ENCODE results near the gene COL19A1. TPM values are rescaled to one million over a fixed set of nuclear protein-coding genes. Genes with fewer than 3 reads are reported as not detected.
A peak's percentile ranks its signal among the peaks of the same experiment; 100 is the strongest.

Gene COL19A1
- total RNA-seq, 1 donor from 2014 or later: not detected

DNA sequence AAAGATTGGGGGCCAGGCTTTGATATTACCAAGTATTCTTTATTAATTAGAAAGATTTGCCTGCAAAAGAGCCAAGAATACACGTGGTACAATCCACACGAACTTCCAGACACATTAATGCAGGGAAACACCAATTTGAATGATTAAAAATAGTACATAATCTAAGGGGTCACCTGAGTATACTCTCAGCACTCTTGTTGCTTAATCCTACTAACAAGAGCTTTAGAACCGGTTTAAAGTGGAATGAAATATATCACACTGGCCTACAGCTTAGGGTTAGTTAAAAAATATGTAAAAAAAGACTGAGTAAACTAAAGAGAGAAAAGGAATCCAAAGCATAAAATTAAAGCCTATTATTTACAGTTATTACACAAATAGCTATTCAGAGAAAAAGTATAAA is 387.6 kb downstream of the COL19A1 start:
- Histone ChIP-seq H3K27me3 (ENCODE audit: control insufficient read depth, insufficient read depth, low read length) (no peaks in the 10 kb centered on the region), H3K36me3 (ENCODE audit: control insufficient read depth, insufficient read depth, low read length) (no peaks in the 10 kb centered on the region), H3K4me3 (ENCODE audit: low read depth, low read length) (no peak overlapping the region)
- FAIRE-seq (no peak), DNase-seq (ENCODE audit: low read depth) (no peak)
- TF ChIP-seq, protein P1, sequence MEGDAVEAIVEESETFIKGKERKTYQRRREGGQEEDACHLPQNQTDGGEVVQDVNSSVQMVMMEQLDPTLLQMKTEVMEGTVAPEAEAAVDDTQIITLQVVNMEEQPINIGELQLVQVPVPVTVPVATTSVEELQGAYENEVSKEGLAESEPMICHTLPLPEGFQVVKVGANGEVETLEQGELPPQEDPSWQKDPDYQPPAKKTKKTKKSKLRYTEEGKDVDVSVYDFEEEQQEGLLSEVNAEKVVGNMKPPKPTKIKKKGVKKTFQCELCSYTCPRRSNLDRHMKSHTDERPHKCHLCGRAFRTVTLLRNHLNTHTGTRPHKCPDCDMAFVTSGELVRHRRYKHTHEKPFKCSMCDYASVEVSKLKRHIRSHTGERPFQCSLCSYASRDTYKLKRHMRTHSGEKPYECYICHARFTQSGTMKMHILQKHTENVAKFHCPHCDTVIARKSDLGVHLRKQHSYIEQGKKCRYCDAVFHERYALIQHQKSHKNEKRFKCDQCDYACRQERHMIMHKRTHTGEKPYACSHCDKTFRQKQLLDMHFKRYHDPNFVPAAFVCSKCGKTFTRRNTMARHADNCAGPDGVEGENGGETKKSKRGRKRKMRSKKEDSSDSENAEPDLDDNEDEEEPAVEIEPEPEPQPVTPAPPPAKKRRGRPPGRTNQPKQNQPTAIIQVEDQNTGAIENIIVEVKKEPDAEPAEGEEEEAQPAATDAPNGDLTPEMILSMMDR (IDR thresholded peaks at IDR 0.05; ENCODE audit: insufficient read depth, low read length, severe bottlenecking): no peak

DNA sequence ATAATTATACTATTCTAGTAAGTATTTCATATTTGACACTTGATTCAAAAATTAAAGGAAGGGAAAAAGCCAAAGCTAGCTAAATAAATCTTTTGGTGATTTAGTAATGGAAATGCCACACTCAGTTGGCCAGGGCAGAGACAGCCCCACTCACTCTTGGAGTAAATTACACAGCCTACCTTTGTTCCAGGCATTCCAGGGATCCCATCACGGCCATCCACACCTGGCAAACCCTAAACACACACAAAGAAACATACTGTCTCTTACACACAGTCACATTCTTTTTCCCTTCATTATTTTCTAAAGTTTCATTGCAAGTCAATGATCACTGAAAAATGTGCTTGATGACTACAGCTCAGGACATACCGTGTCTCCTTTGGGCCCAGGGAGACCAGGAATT is 388.4 kb downstream of the COL19A1 start:
- no peak for FAIRE-seq
- Histone ChIP-seq H3K36me3 (ENCODE audit: control insufficient read depth, insufficient read depth, low read length) (no peaks in the 10 kb centered on the region), H3K27me3 (ENCODE audit: control insufficient read depth, insufficient read depth, low read length) (no peaks in the 10 kb centered on the region), H3K4me3 (ENCODE audit: low read depth, low read length) (no peak overlapping the region)
- TF ChIP-seq, protein P1 (IDR thresholded peaks at IDR 0.05; ENCODE audit: insufficient read depth, low read length, severe bottlenecking): no peak
- no peak for DNase-seq (ENCODE audit: low read depth)

DNA sequence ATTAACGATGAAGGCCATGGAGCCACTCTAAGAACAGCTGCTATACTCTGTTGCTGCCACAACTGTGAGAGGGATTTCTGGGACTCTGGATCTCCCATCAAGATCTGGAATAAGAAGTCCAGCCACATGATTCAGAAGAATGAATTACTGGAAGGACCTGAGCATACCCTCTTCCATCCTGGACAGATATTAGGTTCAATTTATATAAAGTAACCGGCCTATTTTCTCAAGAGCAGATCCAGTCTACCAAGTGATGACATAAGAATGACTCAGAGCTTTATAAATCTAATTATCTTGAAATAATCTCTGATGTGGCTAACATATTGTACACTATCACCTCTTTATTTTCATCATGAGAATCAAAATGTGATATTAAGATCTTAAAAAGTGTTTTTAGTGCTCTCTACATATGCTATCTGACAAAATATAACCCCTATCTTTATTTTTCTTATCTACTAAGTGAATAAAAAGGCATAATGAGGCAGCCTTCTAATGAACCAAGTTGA is 391.5 kb downstream of the COL19A1 start:
- Histone ChIP-seq H3K27me3 (ENCODE audit: control insufficient read depth, insufficient read depth, low read length) (no peaks in the 10 kb centered on the region), H3K4me3 (ENCODE audit: low read depth, low read length) (no peak overlapping the region), H3K36me3 (ENCODE audit: control insufficient read depth, insufficient read depth, low read length) (no peaks in the 10 kb centered on the region)
- TF ChIP-seq, protein P1 (IDR thresholded peaks at IDR 0.05; ENCODE audit: insufficient read depth, low read length, severe bottlenecking): no peak
- FAIRE-seq (no peak), DNase-seq (ENCODE audit: low read depth) (peak; percentile 13)

DNA sequence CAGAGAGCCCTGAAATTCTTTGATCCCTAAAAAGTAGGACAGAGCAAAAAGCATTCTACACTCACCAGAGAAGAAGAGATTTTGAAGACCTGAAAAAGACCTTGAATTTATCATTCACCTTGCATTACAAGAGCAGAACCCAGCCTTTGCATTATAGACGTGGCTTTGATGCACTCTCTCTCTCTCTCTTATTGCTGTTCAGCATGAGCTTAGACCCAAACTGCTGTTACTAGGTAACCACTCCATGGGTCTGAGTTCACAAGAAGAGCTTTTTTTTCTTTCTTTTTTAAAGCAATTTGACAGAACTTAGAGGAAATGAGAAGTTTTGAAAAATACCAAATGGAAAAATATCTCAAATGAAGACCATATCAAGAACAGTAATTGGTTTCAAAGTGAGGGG is 392.1 kb downstream of the COL19A1 start:
- TF ChIP-seq, protein P1 (IDR thresholded peaks at IDR 0.05; ENCODE audit: insufficient read depth, low read length, severe bottlenecking): no peak
- no peak for FAIRE-seq

More for the DNA sequence above, 392.1 kb downstream of the COL19A1 start:
- no peaks in the 10 kb centered on the region for H3K36me3 ChIP-seq (ENCODE audit: control insufficient read depth, insufficient read depth, low read length)
- no peak overlapping the region for H3K4me3 ChIP-seq (ENCODE audit: low read depth, low read length)
- no peak for DNase-seq (ENCODE audit: low read depth)
- no peaks in the 10 kb centered on the region for H3K27me3 ChIP-seq (ENCODE audit: control insufficient read depth, insufficient read depth, low read length)

Other genes starting within 250 kb of the COL19A1 start
- 13.3 and 17.6 TPM in 2 replicates for gene LMBRD1, start 69.5 kb upstream of the COL19A1 start, total RNA-seq

Data from bronchial epithelial cell (primary cell).